Astrocyte of the spinal cord (primary cell): ENCODE results near the gene RAB11B.
"Not testable (repeated sequence)": the region's sequence is repeated elsewhere in the genome, so short reads cannot be mapped to it uniquely, and the experiment has no call there.

ENCODE experiments used
- DNase-seq: peaks from one replicate; pipeline ENCODE4 v3.0.0; 2011; ENCODE audit warnings: low read depth, low spot score
- H3K4me3 ChIP-seq: 2 replicates; pipeline ENCODE4 v1.5.1; 2011; ENCODE audit warnings: low read depth, mild to moderate bottlenecking, low read length, moderate library complexity
- in situ Hi-C: cut with HindIII; loops from 2 replicates; pipeline ENCODE4 v1.10.0; 2017; ENCODE audit warnings: low sequenced_read_pairs
- TF ChIP-seq, protein P1 (sequence below): IDR thresholded peaks from 2 replicates; pipeline ENCODE4 v1.5.1; 2012; ENCODE audit warnings: low read depth, mild to moderate bottlenecking, low read length, inconsistent platforms

Gene RAB11B

GRCh38 chr19:8416796-8417195 lies 26.6 kb downstream of the RAB11B start:
- in situ Hi-C loops, result no loop called here
- no peak overlapping the region for H3K4me3 ChIP-seq
- no peak for DNase-seq
- TF ChIP-seq, protein P1, sequence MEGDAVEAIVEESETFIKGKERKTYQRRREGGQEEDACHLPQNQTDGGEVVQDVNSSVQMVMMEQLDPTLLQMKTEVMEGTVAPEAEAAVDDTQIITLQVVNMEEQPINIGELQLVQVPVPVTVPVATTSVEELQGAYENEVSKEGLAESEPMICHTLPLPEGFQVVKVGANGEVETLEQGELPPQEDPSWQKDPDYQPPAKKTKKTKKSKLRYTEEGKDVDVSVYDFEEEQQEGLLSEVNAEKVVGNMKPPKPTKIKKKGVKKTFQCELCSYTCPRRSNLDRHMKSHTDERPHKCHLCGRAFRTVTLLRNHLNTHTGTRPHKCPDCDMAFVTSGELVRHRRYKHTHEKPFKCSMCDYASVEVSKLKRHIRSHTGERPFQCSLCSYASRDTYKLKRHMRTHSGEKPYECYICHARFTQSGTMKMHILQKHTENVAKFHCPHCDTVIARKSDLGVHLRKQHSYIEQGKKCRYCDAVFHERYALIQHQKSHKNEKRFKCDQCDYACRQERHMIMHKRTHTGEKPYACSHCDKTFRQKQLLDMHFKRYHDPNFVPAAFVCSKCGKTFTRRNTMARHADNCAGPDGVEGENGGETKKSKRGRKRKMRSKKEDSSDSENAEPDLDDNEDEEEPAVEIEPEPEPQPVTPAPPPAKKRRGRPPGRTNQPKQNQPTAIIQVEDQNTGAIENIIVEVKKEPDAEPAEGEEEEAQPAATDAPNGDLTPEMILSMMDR, result no peak

DNA sequence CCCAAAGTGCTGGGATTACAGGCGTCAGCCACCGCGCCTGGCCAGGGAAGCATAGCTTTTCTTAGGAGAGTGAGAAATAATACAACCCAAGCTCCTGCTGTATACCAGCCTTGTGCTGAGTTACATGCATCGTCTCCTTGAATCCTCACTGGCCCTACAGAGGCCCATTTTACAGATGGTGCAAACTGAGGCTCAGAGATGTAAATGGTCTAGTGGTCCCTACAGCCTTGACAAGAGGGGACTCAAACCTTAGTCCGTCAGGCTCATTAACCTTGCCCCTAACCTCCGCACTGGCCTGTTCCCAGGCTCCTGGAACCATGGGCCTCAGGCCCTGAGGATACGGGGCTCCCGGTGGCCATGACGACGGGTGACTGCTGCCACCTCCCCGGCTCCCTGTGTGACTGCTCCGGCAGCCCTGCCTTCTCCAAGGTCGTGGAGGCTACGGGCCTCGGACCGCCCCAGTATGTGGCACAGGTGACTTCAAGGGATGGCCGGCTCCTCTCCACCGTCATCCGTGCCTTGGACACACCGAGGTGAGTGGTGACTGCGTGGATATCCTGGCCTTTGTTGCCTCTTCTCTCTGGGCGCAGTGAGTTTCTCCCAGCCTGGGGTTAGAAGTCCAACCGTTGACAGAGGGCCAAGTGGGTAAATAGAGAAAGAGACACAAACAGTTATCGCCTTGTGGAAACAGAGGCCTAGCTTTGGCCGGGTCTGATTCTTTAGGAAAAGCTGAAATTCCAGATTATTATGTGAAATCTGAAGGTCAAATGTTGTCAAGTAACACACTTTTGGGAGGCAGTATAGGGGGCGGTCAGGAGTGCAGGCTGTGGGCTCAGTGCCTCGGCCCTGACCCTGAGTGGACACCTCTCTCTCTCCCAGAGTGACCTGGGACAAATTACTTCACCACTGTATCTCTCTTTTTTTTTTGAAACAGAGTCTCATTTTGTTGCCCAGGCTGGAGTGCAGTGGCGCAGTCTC lies 31.6 kb downstream of the RAB11B start:
- TF ChIP-seq, protein P1, result no peak
- DNase-seq, result no peak
- no peak overlapping the region for H3K4me3 ChIP-seq
- in situ Hi-C loops, result no loop called here

DNA sequence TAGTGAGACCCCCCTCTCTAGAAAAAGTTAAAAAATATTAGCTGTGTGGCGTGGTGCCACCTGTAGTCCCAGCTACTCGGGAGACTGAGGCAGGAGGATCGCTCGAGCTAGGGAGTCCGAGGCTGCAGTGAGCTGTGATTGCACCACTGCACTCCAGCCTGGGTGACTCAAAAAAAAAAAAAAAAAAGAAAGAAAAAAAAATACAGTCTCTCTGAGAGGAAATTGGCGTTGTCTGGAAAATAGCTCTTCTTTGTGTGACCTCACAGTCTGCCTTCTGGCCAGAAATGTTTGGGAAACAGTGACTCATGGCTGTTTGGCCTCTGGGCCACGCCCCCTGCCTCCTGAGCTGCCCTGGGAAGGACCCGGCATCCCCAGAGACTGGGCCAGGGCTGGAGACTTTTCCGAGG lies 33.7 kb downstream of the RAB11B start:
- in situ Hi-C loops, result no loop called here
- DNase-seq, result peak; percentile 95

GRCh38 chr19:8425331-8425730 lies 35.2 kb downstream of the RAB11B start:
- H3K4me3 ChIP-seq, DNase-seq, in situ Hi-C loops: not testable (repeated sequence)

More for the DNA sequence above, 33.7 kb downstream of the RAB11B start:
- H3K4me3 ChIP-seq, result no peak overlapping the region
- TF ChIP-seq, protein P1, result no peak

- TF ChIP-seq, protein P1, result no peak
- in situ Hi-C loops, result no loop called here
- DNase-seq, result no peak
- H3K4me3 ChIP-seq, result no peak overlapping the region
These were observed 36.1 kb downstream of the RAB11B start for GRCh38 chr19:8426283-8426682.

DNA sequence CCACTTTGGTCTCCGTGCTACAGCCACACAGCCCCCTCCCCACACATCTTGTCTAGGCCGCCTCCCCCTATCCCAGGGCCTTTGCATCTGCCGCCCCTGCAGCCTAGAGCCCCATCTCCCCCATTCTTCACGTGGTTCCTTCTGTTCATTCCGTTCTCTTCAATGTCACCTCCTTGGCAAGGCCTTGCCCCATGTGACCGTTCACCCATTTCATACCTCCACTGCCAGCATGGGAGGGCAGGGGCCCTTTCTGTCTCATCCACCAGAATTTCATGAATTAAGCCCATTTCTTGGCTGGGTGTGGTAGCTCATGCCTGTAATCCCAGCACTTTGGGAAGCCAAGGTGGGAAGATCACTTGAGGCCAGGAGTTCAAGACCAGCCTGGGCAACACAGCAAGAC lies 38.9 kb downstream of the RAB11B start:
- DNase-seq, result no peak
- no peak overlapping the region for H3K4me3 ChIP-seq
- TF ChIP-seq, protein P1, result no peak
- in situ Hi-C loops, result no loop called here

GRCh38 chr19:8429826-8430225 lies 39.7 kb downstream of the RAB11B start:
- in situ Hi-C loops, result no loop called here
- TF ChIP-seq, protein P1, result no peak
- no peak overlapping the region for H3K4me3 ChIP-seq
- DNase-seq, result no peak
